WTC11 (cell line): ENCODE results near the gene DCAF4L1. TPM values are rescaled to one million over a fixed set of nuclear protein-coding genes. Genes with fewer than 3 reads are reported as not detected.

Experiments
- ATAC-seq: fragments of 200-7000 bp; cut with Tn5 transposase; 2 replicates; pipeline ENCODE4 v1.10.0; 2021; ENCODE audit warnings: mild to moderate bottlenecking, moderate library complexity
- CTCF ChIA-PET: fragments of 300-600 bp; sonication (Branson Sonifier 250); formaldehyde crosslinking; loops from one replicate; lab custom pipeline; 2021; ENCODE audit warnings: antibody characterized with exemption; lab: Charles Lee
- POLR2A ChIA-PET: fragments of 350-600 bp; sonication (Branson Sonifier 250); formaldehyde crosslinking; loops from one replicate; lab custom pipeline; 2021; ENCODE audit warnings: antibody characterized with exemption; lab: Charles Lee
- DNase-seq: peaks from one replicate; pipeline ENCODE4 v3.0.0; 2021; ENCODE audit warnings: low spot score
- H3K27ac Mint-ChIP-seq: 2 replicates; pipeline ENCODE4 v1.8.0; 2021; ENCODE audit warnings: mixed read lengths
- H3K27me3 Mint-ChIP-seq: 2 replicates; pipeline ENCODE4 v1.8.0; 2021; ENCODE audit warnings: low read depth, mild to moderate bottlenecking, moderate library complexity, mixed read lengths
- H3K36me3 Mint-ChIP-seq: 2 replicates; pipeline ENCODE4 v1.8.0; 2021; ENCODE audit warnings: mixed read lengths
- H3K4me1 Mint-ChIP-seq: 2 replicates; pipeline ENCODE4 v1.8.0; 2022; ENCODE audit warnings: mixed read lengths
- H3K4me3 Mint-ChIP-seq: 2 replicates; pipeline ENCODE4 v1.8.0; 2021; ENCODE audit warnings: mild to moderate bottlenecking, moderate library complexity, mixed read lengths
- H3K9me3 Mint-ChIP-seq: 2 replicates; pipeline ENCODE4 v1.8.0; 2021; ENCODE audit warnings: mixed read lengths
- CREM ChIP-seq: sonication (generic); formaldehyde crosslinking; IDR thresholded peaks from 2 replicates; pipeline ENCODE4 v1.8.1; 2022; ENCODE audit warnings: mild to moderate bottlenecking, missing genetic modification reagents, moderate library complexity
- FOXJ3 ChIP-seq: sonication (generic); formaldehyde crosslinking; IDR thresholded peaks from 2 replicates; pipeline ENCODE4 v1.9.0; 2021; ENCODE audit warnings: missing genetic modification reagents, mild to moderate bottlenecking, borderline replicate concordance
- FOXP4 ChIP-seq: sonication (generic); formaldehyde crosslinking; IDR thresholded peaks from 2 replicates; pipeline ENCODE4 v1.8.0; 2022; ENCODE audit warnings: mild to moderate bottlenecking, missing genetic modification reagents
- GTF2I ChIP-seq: fragments of 250-450 bp; sonication (Bioruptor Pico); conservative IDR thresholded peaks from 2 replicates; pipeline ENCODE4 v1.4.0; 2021; ENCODE audit warnings: mild to moderate bottlenecking
- MXD4 ChIP-seq: fragments of 250-450 bp; sonication (Bioruptor Pico); IDR thresholded peaks from 2 replicates; pipeline ENCODE4 v1.8.0; 2021; ENCODE audit warnings: mild to moderate bottlenecking, moderate library complexity, borderline replicate concordance
- NFATC4 ChIP-seq: fragments of 250-450 bp; sonication (Bioruptor Pico); IDR thresholded peaks from 2 replicates; pipeline ENCODE4 v1.9.0; 2021; ENCODE audit warnings: mild to moderate bottlenecking
- OVOL2 ChIP-seq: fragments of 250-450 bp; sonication (Bioruptor Pico); IDR thresholded peaks from 2 replicates; pipeline ENCODE4 v1.9.0; 2021; ENCODE audit warnings: mild to moderate bottlenecking, borderline replicate concordance
- PREB ChIP-seq: sonication (generic); formaldehyde crosslinking; IDR thresholded peaks from 2 replicates; pipeline ENCODE4 v1.8.1; 2022; ENCODE audit warnings: mild to moderate bottlenecking, missing genetic modification reagents, moderate library complexity, borderline replicate concordance
- RELA ChIP-seq: sonication (generic); formaldehyde crosslinking; IDR thresholded peaks from 2 replicates; pipeline ENCODE4 v1.8.1; 2022; ENCODE audit warnings: missing genetic modification reagents, mild to moderate bottlenecking, borderline replicate concordance
- TCF7 ChIP-seq: sonication (generic); formaldehyde crosslinking; IDR thresholded peaks from 2 replicates; pipeline ENCODE4 v1.8.0; 2022; ENCODE audit warnings: mild to moderate bottlenecking, low read depth, missing genetic modification reagents, moderate library complexity
- TEAD1 ChIP-seq: sonication (generic); formaldehyde crosslinking; IDR thresholded peaks from 2 replicates; pipeline ENCODE4 v1.8.0; 2022; ENCODE audit warnings: mild to moderate bottlenecking, missing genetic modification reagents
- ZBTB21 ChIP-seq: sonication (generic); formaldehyde crosslinking; IDR thresholded peaks from 2 replicates; pipeline ENCODE4 v1.8.1; 2023; ENCODE audit warnings: mild to moderate bottlenecking, missing genetic modification reagents, borderline replicate concordance
- ZNF138 ChIP-seq: sonication (generic); formaldehyde crosslinking; conservative IDR thresholded peaks from 2 replicates; pipeline ENCODE4 v1.8.1; 2022; ENCODE audit warnings: mild to moderate bottlenecking, moderate library complexity, missing genetic modification reagents
- ZNF281 ChIP-seq: sonication (generic); formaldehyde crosslinking; IDR thresholded peaks from 2 replicates; pipeline ENCODE4 v1.8.0; 2023; ENCODE audit warnings: mild to moderate bottlenecking, missing genetic modification reagents
- ZNF396 ChIP-seq: fragments of 250-450 bp; sonication (Bioruptor Pico); IDR thresholded peaks from 2 replicates; pipeline ENCODE4 v1.8.0; 2021; ENCODE audit warnings: mild to moderate bottlenecking, moderate library complexity, borderline replicate concordance
- ZNF416 ChIP-seq: fragments of 250-450 bp; sonication (Bioruptor Pico); IDR thresholded peaks from 2 replicates; pipeline ENCODE4 v1.9.0; 2021; ENCODE audit warnings: mild to moderate bottlenecking, inconsistent platforms
- ZNF423 ChIP-seq: fragments of 250-450 bp; sonication (Bioruptor Pico); IDR thresholded peaks from 2 replicates; pipeline ENCODE4 v2.1.2; 2022; ENCODE audit warnings: mild to moderate bottlenecking, moderate library complexity
- ZNF425 ChIP-seq: fragments of 250-450 bp; sonication (Bioruptor Pico); conservative IDR thresholded peaks from 2 replicates; pipeline ENCODE4 v1.9.0; 2021; ENCODE audit warnings: mild to moderate bottlenecking
- ZNF512 ChIP-seq: sonication (generic); formaldehyde crosslinking; IDR thresholded peaks from 2 replicates; pipeline ENCODE4 v1.8.1; 2022; ENCODE audit warnings: missing genetic modification reagents, borderline replicate concordance
- ZNF532 ChIP-seq: fragments of 250-450 bp; sonication (Bioruptor Pico); IDR thresholded peaks from 2 replicates; pipeline ENCODE4 v1.9.0; 2021; ENCODE audit warnings: mild to moderate bottlenecking, borderline replicate concordance
- total RNA-seq: library from RNA; stranded (reverse); gene quantifications from 3 replicates; pipeline ENCODE4 v1.2.3, GENCODE V29; 2021

Gene DCAF4L1
- total RNA-seq, 1 experiment from 2014 or later, result 0.31 TPM

GRCh38 chr4:41957634-41958033 lies 23.9 kb upstream of the DCAF4L1 start (continued):
- no peak for TF ChIP-seq FOXP4 (CRISPR knock-in tag)
- TF ChIP-seq, all 79 proteins: peak for 1

- no peak for DNase-seq
- Mint-ChIP-seq H3K36me3 (peaks cover 6% of the 10 kb centered on the region), H3K27me3 (no peaks in the 10 kb centered on the region), H3K9me3 (peaks cover 6% of the 10 kb centered on the region), H3K4me3 (no peak overlapping the region), H3K4me1 (peaks cover 2% of the 10 kb centered on the region), H3K27ac (no peak overlapping the region)
- no peak for TF ChIP-seq ZNF532
- no peak for TF ChIP-seq ZNF416 (CRISPR knock-in tag)
- no peak for TF ChIP-seq TCF7 (CRISPR knock-in tag)
- no peak for TF ChIP-seq TEAD1 (CRISPR knock-in tag)
- no peak for TF ChIP-seq ZNF138 (CRISPR knock-in tag)
- TF ChIP-seq GTF2I (CRISPR knock-in tag), result no peak
- TF ChIP-seq ZNF512 (CRISPR knock-in tag), result no peak
- TF ChIP-seq MXD4, result no peak
- no peak for TF ChIP-seq FOXJ3 (CRISPR knock-in tag)
- TF ChIP-seq RELA, result no peak
- no peak for TF ChIP-seq ZNF396
- no peak for TF ChIP-seq NFATC4 (CRISPR knock-in tag)
- no peak for TF ChIP-seq ZBTB21
- no peak for TF ChIP-seq CREM (CRISPR knock-in tag)
- ATAC-seq, result no peak
- ChIA-PET CTCF (interaction anchor here (0.8 to 1.1 kb wide), 3 partner anchors 21 to 110 kb away, joined by 3 read pairs; no protein-coding TSS in a partner anchor), POLR2A (no interaction called here)
Measured at GRCh38 chr4:41963105-41963504, 18.5 kb upstream of the DCAF4L1 start.

- peaks cover 19% of the 10 kb centered on the region for H3K9me3 Mint-ChIP-seq
- no peaks in the 10 kb centered on the region for H3K27me3 Mint-ChIP-seq
- H3K4me3 Mint-ChIP-seq, result no peak overlapping the region
- H3K4me1 Mint-ChIP-seq, result peaks cover 1% of the 10 kb centered on the region
- H3K36me3 Mint-ChIP-seq, result peaks cover 18% of the 10 kb centered on the region
- DNase-seq (no peak), ATAC-seq (no peak)
- POLR2A ChIA-PET, result no interaction called here
- CTCF ChIA-PET, result no interaction called here
- H3K27ac Mint-ChIP-seq, result no peak overlapping the region
- TF ChIP-seq OVOL2 (CRISPR knock-in tag) (no peak), PREB (CRISPR knock-in tag) (no peak), ZBTB21 (no peak), ZNF423 (CRISPR knock-in tag) (no peak), ZNF281 (no peak), ZNF425 (CRISPR knock-in tag) (no peak)
Measured at GRCh38 chr4:41964401-41964800, 17.2 kb upstream of the DCAF4L1 start.
